ENCODE measurements around the gene IRAK2. TPM values are rescaled to one million over a fixed set of nuclear protein-coding genes. Genes with fewer than 3 reads are reported as not detected.

The IRAK2 gene
- total RNA-seq, 5 donors from 2014 or later (not counting 1 experiment from before 2014, with no cell fraction given) = 2.9 to 5.0 (median 3.7) TPM

DNA sequence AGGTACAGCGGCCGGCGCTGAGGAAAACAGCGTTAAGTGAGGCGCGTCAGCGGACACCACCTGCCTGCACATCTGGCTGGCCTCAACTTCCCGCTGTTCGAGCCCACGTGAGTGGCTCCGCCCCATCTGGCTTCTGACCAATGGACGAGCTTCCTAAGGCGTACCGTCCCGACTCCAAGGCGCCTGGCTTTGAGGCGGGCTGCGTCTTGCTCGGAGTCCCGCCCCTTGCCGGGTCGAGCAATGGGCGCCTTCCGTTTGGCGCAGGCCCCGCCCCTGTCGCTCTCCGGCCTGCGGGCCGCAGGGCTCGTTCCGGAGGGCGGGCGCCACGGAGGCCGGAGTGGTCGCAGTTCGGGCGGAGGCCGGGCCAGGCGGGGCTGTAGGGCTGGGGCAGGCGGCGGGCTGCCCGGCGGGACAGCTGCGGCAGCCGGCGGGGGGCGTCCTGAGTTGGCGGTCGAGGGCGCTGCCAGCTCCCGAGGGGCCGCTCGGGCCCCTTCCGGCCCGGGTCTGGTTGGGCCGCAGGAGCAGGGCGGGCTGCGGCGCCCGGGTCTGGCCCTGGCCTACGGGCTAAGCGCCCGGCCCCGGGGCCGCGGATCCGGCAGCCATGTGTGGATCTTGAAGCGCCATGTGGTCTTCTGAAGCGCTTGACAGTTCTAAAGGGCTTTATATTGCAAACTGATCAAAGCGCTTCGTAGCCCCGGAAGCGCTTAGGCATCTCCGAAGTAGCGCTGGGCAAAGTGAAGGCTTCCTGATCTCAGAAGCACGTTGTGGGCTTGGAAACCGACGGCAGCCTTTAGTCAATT lies 83.7 kb downstream of the IRAK2 start, which contains the start of gene TATDN2:
TATDN2 (plus strand) TSS at position 276 of the 800 bp plus-strand sequence. CDS start 742 bp downstream, outside the sequence.
- Histone ChIP-seq H3K9me3 (no peaks in the 10 kb centered on the region), H3K4me3 (ENCODE audit: control insufficient read depth in 1 of 2, extremely low read depth in 1 of 2, low read length in 1 of 2) (peak within 1 kb of the TSS; percentile 96 to 99), H3K27me3 (replicated peaks in 1 of 2; ENCODE audit: control insufficient read depth in 2 of 2, extremely low read depth in 1 of 2, insufficient read depth in 2 of 2, low read length in 1 of 2) (no peaks in the 10 kb centered on the region), H3K4me1 (ENCODE audit: control insufficient read depth in 1 of 2, extremely low read depth in 1 of 2, insufficient read depth in 2 of 2, low read length in 2 of 2) (peaks cover 24 to 53% of the 10 kb centered on the region in 2 experiments), H3K27ac (ENCODE audit: low read length) (peak within 1 kb of the TSS; percentile 73), H3K36me3 (ENCODE audit: control insufficient read depth in 2 of 2, extremely low read depth in 1 of 2, insufficient read depth in 1 of 2, low read length in 1 of 2) (peaks cover 0 to 11% of the 10 kb centered on the region in 2 donors)
- Mint-ChIP-seq H3K4me1 (peaks cover 51 to 58% (median 54%) of the 10 kb centered on the region in 3 donors), H3K27me3 (no peaks in the 10 kb centered on the region), H3K9me3 (peaks cover 0 to 10% (median 5%) of the 10 kb centered on the region in 3 donors), H3K36me3 (peaks cover 30% of the 10 kb centered on the region), H3K27ac (peak within 1 kb of the TSS; percentile 93 to 97), H3K4me3 (peak within 1 kb of the TSS; percentile 92 to 99 (median 97))
- under 1% methylated on average over 80 of the region's 80 CpGs for WGBS (ENCODE audit: insufficient coverage)
- ATAC-seq (replicated peaks in 1 of 4) = peak; percentile 94 to 97 (median 96)
- ChIA-PET POLR2A (interaction anchor here in 1 of 2 donors (0.6 to 0.8 kb wide), 4 partner anchors 12 to 315 kb away, joined by 3 to 8 read pairs (median 4); partner anchors contain the start of genes CRELD1 and SEC13), CTCF (interaction anchor here in 1 of 2 donors (0.7 to 2.5 kb wide), 4 partner anchors 15 to 316 kb away, joined by 3 to 20 read pairs (median 4); no protein-coding TSS in a partner anchor)
- DNase-seq = peak; percentile 82 to 97 (median 87)

GRCh38 chr3:10248984-10249748 lies 84.4 kb downstream of the IRAK2 start:
- H3K9me3 Mint-ChIP-seq = peaks cover 0 to 10% (median 5%) of the 10 kb centered on the region in 3 donors

DNA sequence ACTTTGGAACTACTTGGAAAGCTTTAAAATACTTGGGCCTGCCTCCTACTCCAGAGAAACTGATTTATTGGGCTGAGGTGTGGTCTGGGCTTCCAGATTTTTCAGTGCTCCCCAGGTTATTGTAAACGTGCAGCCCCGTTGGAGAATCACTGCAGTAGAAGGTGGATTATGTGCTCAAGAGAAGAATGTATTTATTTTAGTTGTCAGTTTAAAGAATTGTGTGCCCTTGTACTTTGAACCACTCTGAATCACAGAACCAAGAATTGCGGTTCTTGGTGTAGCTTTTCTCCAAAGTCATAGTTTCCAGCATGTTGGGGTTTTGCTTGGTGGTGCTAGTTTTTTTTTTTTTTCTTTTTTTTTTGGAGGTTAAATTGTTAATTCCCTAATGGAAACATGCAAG lies 85.1 kb downstream of the IRAK2 start:
- peak overlapping the region; percentile 93 to 97 for H3K27ac Mint-ChIP-seq
- POLR2A ChIA-PET = interaction anchor here (0.6 to 0.7 kb wide), 3 partner anchors 14 to 316 kb away, joined by 5 to 9 read pairs (median 7); partner anchors contain the start of gene CRELD1 (in 1 of the 2)
- no peaks in the 10 kb centered on the region for H3K27me3 Mint-ChIP-seq
- Histone ChIP-seq H3K27ac (ENCODE audit: low read length) (peak overlapping the region; percentile 63), H3K4me3 (ENCODE audit: control insufficient read depth in 1 of 2, extremely low read depth in 1 of 2, low read length in 1 of 2) (peak overlapping the region; percentile 96 to 99), H3K4me1 (ENCODE audit: control insufficient read depth in 1 of 2, extremely low read depth in 1 of 2, insufficient read depth in 2 of 2, low read length in 2 of 2) (peaks cover 17 to 61% of the 10 kb centered on the region in 2 experiments), H3K27me3 (replicated peaks in 1 of 2; ENCODE audit: control insufficient read depth in 2 of 2, extremely low read depth in 1 of 2, insufficient read depth in 2 of 2, low read length in 1 of 2) (no peaks in the 10 kb centered on the region), H3K9me3 (no peaks in the 10 kb centered on the region), H3K36me3 (ENCODE audit: control insufficient read depth in 2 of 2, extremely low read depth in 1 of 2, insufficient read depth in 1 of 2, low read length in 1 of 2) (peaks cover 0 to 18% of the 10 kb centered on the region in 2 donors)
- CTCF ChIA-PET = interaction anchor here (0.7 to 1.7 kb wide), 2 partner anchors 14 to 260 kb away, joined by 3 to 8 read pairs; no protein-coding TSS in a partner anchor
- H3K4me1 Mint-ChIP-seq = peaks cover 59 to 67% (median 62%) of the 10 kb centered on the region in 3 donors
- peaks cover 33% of the 10 kb centered on the region for H3K36me3 Mint-ChIP-seq
- peaks cover 0 to 9% (median 5%) of the 10 kb centered on the region in 3 donors for H3K9me3 Mint-ChIP-seq
- no CpG with 5 or more reads among the region's 3 CpGs for WGBS (ENCODE audit: insufficient coverage)
- no peak for ATAC-seq (replicated peaks in 1 of 4)
- no peak for DNase-seq
- peak overlapping the region; percentile 92 to 99 (median 97) for H3K4me3 Mint-ChIP-seq

More at GRCh38 chr3:10248984-10249748, 84.4 kb downstream of the IRAK2 start:
- Histone ChIP-seq H3K4me1 (ENCODE audit: control insufficient read depth in 1 of 2, extremely low read depth in 1 of 2, insufficient read depth in 2 of 2, low read length in 2 of 2) (peaks cover 19 to 55% of the 10 kb centered on the region in 2 experiments), H3K36me3 (ENCODE audit: control insufficient read depth in 2 of 2, extremely low read depth in 1 of 2, insufficient read depth in 1 of 2, low read length in 1 of 2) (peaks cover 0 to 18% of the 10 kb centered on the region in 2 donors), H3K4me3 (ENCODE audit: control insufficient read depth in 1 of 2, extremely low read depth in 1 of 2, low read length in 1 of 2) (peak overlapping the region; percentile 96 to 99), H3K27me3 (replicated peaks in 1 of 2; ENCODE audit: control insufficient read depth in 2 of 2, extremely low read depth in 1 of 2, insufficient read depth in 2 of 2, low read length in 1 of 2) (no peaks in the 10 kb centered on the region), H3K27ac (ENCODE audit: low read length) (peak overlapping the region; percentile 63), H3K9me3 (no peaks in the 10 kb centered on the region)
- peak overlapping the region; percentile 92 to 99 (median 97) for H3K4me3 Mint-ChIP-seq
- CTCF ChIA-PET = interaction anchor here (0.7 to 2.5 kb wide), 2 partner anchors 14 to 259 kb away, joined by 3 to 20 read pairs; no protein-coding TSS in a partner anchor
- no peaks in the 10 kb centered on the region for H3K27me3 Mint-ChIP-seq
- POLR2A ChIA-PET = interaction anchor here (0.6 to 0.7 kb wide), 3 partner anchors 15 to 316 kb away, joined by 5 to 9 read pairs (median 7); partner anchors contain the start of gene CRELD1 (in 1 of the 2)
- peak overlapping the region; percentile 93 to 97 for H3K27ac Mint-ChIP-seq
- peaks cover 53 to 60% (median 56%) of the 10 kb centered on the region in 3 donors for H3K4me1 Mint-ChIP-seq
- under 1% methylated on average over 23 of the region's 32 CpGs for WGBS (ENCODE audit: insufficient coverage)
- DNase-seq (peak in 33 of 35 experiments; percentile 9 to 64 (median 28)), ATAC-seq (replicated peaks in 1 of 4) (peak in 2 of 4 experiments; percentile 11 to 17)
- peaks cover 36% of the 10 kb centered on the region for H3K36me3 Mint-ChIP-seq

GRCh38 chr3:10251006-10251405 lies 86.3 kb downstream of the IRAK2 start:
- POLR2A ChIA-PET = interaction anchor here in 1 of 2 donors (0.6 kb wide), 1 partner anchor 12 kb away, joined by 7 read pairs; no protein-coding TSS in a partner anchor
- H3K4me1 Mint-ChIP-seq = peaks cover 71 to 78% (median 74%) of the 10 kb centered on the region in 3 donors
- no peak overlapping the region for H3K4me3 ChIP-seq (ENCODE audit: control insufficient read depth in 1 of 2, extremely low read depth in 1 of 2, low read length in 1 of 2)

DNA sequence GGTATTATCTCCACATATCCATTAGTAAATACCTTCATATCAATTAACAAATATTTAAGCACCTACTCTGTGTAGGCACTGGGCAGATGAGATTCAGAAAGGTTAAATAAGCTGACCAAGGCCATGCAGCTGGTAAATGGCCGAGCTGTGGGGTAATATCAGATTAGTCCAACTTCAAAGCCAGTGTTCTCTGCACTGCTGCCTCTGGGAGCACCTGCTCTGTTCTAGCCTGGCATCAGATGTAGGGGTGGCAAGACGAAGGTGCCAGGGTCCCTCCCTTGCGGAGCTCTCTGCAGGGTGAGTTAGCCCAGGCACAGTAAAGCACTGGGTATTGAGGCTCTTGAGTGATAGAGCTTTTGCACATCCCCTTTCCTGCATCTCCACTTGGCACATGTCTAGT lies 89.0 kb downstream of the IRAK2 start:
- Histone ChIP-seq H3K4me1 (ENCODE audit: control insufficient read depth in 1 of 2, extremely low read depth in 1 of 2, insufficient read depth in 2 of 2, low read length in 2 of 2) (peaks cover 17 to 63% of the 10 kb centered on the region in 2 experiments), H3K27me3 (replicated peaks in 1 of 2; ENCODE audit: control insufficient read depth in 2 of 2, extremely low read depth in 1 of 2, insufficient read depth in 2 of 2, low read length in 1 of 2) (no peaks in the 10 kb centered on the region), H3K4me3 (ENCODE audit: control insufficient read depth in 1 of 2, extremely low read depth in 1 of 2, low read length in 1 of 2) (no peak overlapping the region), H3K27ac (ENCODE audit: low read length) (no peak overlapping the region), H3K9me3 (no peaks in the 10 kb centered on the region), H3K36me3 (ENCODE audit: control insufficient read depth in 2 of 2, extremely low read depth in 1 of 2, insufficient read depth in 1 of 2, low read length in 1 of 2) (peaks cover 8 to 36% of the 10 kb centered on the region in 2 donors)
- Mint-ChIP-seq H3K27ac (peak overlapping the region; percentile 78 to 79), H3K9me3 (no peaks in the 10 kb centered on the region), H3K4me1 (peaks cover 75 to 82% (median 80%) of the 10 kb centered on the region in 3 donors), H3K4me3 (peak overlapping the region in 1 of 3 donors; percentile 43), H3K27me3 (no peaks in the 10 kb centered on the region), H3K36me3 (peaks cover 40% of the 10 kb centered on the region)
- CTCF ChIA-PET = interaction anchor here in 1 of 2 donors (0.5 kb wide), 1 partner anchor 271 kb away, joined by 3 read pairs; no protein-coding TSS in a partner anchor
- no peak for DNase-seq
- WGBS (ENCODE audit: insufficient coverage) = 100% methylated on average over 1 of the region's 3 CpGs
- ATAC-seq (replicated peaks in 1 of 4) = no peak
- POLR2A ChIA-PET = interaction anchor here in 1 of 2 donors (0.6 kb wide), 1 partner anchor 11 kb away, joined by 3 read pairs; no protein-coding TSS in a partner anchor

More at GRCh38 chr3:10251006-10251405, 86.3 kb downstream of the IRAK2 start:
- peak overlapping the region; percentile 93 to 97 for H3K27ac Mint-ChIP-seq
- H3K36me3 ChIP-seq (ENCODE audit: control insufficient read depth in 2 of 2, extremely low read depth in 1 of 2, insufficient read depth in 1 of 2, low read length in 1 of 2) = peaks cover 4 to 30% of the 10 kb centered on the region in 2 donors
- peaks cover 0 to 3% (median 3%) of the 10 kb centered on the region in 3 donors for H3K9me3 Mint-ChIP-seq
- no peaks in the 10 kb centered on the region for H3K9me3 ChIP-seq
- peak overlapping the region; percentile 92 to 99 (median 97) for H3K4me3 Mint-ChIP-seq
- DNase-seq (no peak), ATAC-seq (replicated peaks in 1 of 4) (no peak)
- H3K27me3 Mint-ChIP-seq = no peaks in the 10 kb centered on the region
- CTCF ChIA-PET = interaction anchor here (0.6 to 1.7 kb wide), 3 partner anchors 13 to 80 kb away, joined by 3 to 11 read pairs (median 8); no protein-coding TSS in a partner anchor
- H3K27ac ChIP-seq (ENCODE audit: low read length) = peak overlapping the region; percentile 13
- WGBS (ENCODE audit: insufficient coverage) = 78% methylated on average over 3 of the region's 3 CpGs
- H3K27me3 ChIP-seq (replicated peaks in 1 of 2; ENCODE audit: control insufficient read depth in 2 of 2, extremely low read depth in 1 of 2, insufficient read depth in 2 of 2, low read length in 1 of 2) = no peaks in the 10 kb centered on the region
- peaks cover 19 to 70% of the 10 kb centered on the region in 2 experiments for H3K4me1 ChIP-seq (ENCODE audit: control insufficient read depth in 1 of 2, extremely low read depth in 1 of 2, insufficient read depth in 2 of 2, low read length in 2 of 2)
- H3K36me3 Mint-ChIP-seq = peaks cover 35% of the 10 kb centered on the region
